ENCODE results near the gene CDKL5.

CDKL5 gene

GRCh38 chrX:18624599-18624998 lies 199.2 kb downstream of the CDKL5 start:
- no peak for DNase-seq (ENCODE audit: low read depth)
- no peak overlapping the region for H3K4me3 ChIP-seq (ENCODE audit: low read depth, low read length)

- DNase-seq (ENCODE audit: low read depth), result no peak
- H3K4me3 ChIP-seq (ENCODE audit: low read depth, low read length), result no peak overlapping the region
Observed at GRCh38 chrX:18630934-18631333, 205.5 kb downstream of the CDKL5 start.

GRCh38 chrX:18638398-18638797 lies 213.0 kb downstream of the CDKL5 start:
- no peak overlapping the region for H3K4me3 ChIP-seq (ENCODE audit: low read depth, low read length)
- no peak for DNase-seq (ENCODE audit: low read depth)

DNA sequence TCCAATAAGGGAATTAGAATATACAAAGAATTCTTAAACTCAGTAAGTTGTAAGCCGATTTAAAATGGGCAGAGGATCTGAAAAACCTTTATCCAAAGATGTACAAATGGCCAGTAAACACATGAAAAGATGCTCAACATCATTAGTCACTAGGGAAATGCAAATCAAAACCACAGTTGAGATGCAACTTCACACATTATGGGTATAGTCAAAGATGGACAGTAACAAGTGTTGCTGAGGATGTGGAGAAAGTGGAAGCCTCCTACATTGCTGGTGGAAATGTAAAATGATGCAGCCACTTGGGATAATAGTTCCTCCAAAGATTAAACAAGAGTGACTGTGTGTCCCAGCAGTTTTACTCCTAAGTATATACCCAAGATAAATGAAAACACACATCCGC lies 213.9 kb downstream of the CDKL5 start:
- no peak overlapping the region for H3K4me3 ChIP-seq (ENCODE audit: low read depth, low read length)
- DNase-seq (ENCODE audit: low read depth), result no peak

DNA sequence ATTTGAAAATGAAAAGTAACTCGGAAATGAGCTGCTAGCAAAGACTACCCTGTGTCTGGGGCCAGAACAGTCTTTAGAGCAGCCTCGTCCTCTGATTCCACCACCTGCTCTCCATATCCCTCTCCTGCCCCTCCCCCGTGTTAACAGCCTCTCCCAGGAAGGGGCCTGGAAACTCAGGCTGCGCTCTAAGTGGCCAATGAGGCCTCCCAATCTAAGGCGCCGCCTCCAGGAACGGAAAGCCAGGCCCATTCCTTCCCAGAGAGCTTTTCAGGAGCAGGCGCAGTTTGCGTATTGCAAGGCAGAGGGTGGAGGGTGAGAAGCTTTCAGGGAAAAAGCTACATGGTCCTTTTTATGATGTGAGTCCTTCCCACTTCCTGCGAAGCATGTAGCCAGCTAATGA lies 215.3 kb downstream of the CDKL5 start:
- no peak for DNase-seq (ENCODE audit: low read depth)
- H3K4me3 ChIP-seq (ENCODE audit: low read depth, low read length), result no peak overlapping the region

DNA sequence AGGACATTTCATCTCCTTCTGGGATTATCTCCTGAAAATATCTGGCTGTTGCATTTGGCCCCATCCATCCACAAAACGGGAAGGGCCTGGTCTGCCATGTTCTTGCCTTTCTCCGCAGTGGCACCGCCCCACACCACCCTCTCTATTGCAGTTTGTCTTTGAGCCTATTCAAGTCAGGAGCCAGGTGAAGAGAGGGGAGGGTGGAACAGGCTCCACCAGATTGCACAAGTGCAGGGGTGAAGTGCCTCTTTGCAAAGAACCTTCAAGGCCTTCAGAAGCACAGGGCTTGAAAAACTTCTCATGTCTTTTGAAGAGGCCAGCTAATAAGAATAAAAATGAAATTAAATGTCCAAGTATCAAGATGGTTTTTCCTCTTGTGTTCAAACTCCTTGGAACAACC lies 217.8 kb downstream of the CDKL5 start:
- no peak overlapping the region for H3K4me3 ChIP-seq (ENCODE audit: low read depth, low read length)
- DNase-seq (ENCODE audit: low read depth), result no peak

- H3K4me3 ChIP-seq (ENCODE audit: low read depth, low read length), result no peak overlapping the region
- DNase-seq (ENCODE audit: low read depth), result no peak
Observed at GRCh38 chrX:18643853-18644252, 218.4 kb downstream of the CDKL5 start.

DNA sequence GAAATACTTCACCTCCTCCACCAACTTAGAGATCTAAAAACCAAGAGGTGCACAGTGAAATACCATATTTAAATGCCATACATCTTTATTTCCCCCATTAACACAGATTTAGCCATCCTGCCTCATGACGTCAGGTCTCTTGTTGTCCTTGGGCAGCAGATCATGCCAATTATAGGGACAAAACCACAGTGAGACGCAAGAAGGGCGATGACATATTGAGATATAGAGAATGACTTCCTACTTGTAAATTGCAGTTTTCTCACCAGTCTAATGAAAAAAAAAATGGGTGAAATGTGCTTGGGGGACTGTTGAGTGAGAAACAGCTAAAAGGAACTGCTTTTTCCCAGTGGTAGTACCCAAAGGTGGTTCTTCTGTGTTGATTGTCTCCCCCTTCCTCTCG lies 222.2 kb downstream of the CDKL5 start:
- DNase-seq (ENCODE audit: low read depth), result no peak
- H3K4me3 ChIP-seq (ENCODE audit: low read depth, low read length), result no peak overlapping the region

DNA sequence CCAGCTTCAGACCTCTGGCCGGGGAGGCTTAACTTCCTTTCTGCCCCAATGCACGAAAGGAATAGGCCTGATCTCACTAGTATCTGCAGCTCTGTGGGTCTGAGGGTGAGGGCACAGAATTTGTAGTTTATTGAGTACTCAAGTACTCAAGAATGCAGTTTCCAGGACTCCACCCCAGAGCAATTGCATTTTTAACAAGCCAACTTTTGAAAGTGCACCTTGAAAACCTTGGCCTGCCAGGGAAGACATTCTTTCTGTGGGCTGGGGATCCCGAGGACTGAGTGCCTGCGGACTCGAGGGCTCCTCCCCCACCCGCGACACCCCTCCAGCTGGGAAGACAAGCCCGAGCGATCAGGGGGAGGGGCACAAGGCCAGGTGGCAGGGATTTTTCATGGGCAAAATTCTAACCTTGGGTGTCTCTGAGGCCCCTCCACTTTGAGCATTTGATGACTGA lies 224.1 kb downstream of the CDKL5 start:
- no peak for DNase-seq (ENCODE audit: low read depth)

DNA sequence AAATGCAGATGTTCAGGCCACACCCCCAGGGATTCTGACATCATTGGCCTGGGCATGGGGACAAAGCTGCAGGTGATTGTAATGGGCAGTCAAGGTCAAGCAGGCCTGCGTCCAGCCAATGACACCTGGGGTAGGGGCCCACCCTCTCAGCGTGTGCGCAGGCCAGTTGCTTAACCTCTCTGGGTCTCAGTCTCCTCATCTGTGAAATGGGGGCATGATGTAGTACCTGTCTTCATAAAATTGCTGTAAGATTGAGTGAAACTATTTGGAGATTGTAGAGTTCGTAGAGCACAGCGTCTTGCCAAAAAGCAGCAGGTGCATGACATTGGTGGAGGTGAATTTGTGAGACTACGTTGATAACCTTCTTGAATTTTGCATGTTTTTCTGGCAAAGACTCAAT lies 225.3 kb downstream of the CDKL5 start:
- no peak for DNase-seq (ENCODE audit: low read depth)
- H3K4me3 ChIP-seq (ENCODE audit: low read depth, low read length), result no peak overlapping the region

More for the DNA sequence above, 224.1 kb downstream of the CDKL5 start:
- H3K4me3 ChIP-seq (ENCODE audit: low read depth, low read length), result no peak overlapping the region

DNA sequence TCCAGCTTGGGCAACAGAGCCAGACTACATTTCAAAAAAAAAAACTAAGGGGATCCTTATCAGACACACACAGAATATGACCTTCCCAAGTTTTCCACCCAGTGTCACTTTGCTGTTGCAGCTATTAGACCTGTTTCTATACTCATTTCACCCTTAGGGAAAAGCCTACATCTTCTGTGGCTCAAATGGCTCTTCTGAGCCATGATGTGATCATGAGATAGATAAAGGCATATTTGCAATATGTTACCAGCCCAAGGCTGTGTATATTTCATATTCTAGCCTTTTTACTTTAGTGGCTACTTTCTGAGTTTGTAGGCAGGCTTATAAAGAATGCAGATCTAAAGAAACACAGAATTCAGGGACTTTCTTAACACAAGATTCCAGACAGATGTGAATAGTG lies 227.2 kb downstream of the CDKL5 start:
- no peak for DNase-seq (ENCODE audit: low read depth)
- H3K4me3 ChIP-seq (ENCODE audit: low read depth, low read length), result no peak overlapping the region

DNA sequence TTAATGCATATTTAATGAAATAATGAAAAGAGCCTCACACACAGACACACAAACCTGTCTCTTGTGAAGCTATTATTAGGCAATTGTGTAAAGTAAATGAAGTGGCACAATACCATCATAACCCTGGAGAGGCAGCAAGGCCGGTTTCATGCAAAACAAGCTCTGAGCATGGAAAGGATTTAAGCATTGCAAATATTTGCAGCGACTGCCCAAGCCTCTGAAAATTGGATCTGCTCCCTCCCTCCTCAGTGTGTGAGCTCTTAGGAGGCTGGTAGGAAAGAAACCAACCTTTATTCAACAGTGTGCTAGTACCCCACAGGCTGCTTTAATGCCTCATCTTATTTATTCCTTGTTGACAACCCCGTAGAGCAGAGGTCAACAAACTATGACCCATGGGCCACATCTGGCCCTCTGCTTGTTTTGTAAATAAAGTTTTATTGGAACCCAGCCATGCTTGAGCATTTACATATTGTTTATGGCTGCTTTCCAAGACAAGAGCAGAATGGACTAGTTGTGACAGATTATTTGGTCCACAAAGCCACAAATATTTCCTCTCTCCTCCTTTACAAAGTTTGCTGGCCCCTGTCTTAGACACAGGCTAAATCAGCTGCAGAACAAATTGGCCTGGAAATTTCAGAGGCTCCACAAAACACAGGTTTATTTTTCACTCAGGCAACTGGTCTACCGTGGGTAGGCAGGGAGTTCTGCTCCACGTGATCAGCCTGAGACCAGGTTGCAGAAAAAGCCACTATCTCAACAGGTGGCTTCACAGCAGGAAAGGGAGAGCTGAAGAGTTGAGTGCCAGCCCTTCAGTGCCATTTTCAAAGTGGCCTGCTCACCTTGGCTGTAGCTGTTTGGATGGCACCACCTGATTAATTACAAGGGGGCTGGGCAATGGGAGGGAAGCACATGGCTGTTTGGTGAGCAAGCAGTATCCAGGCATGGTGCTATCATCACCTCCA lies 229.7 kb downstream of the CDKL5 start:
- no peak for DNase-seq (ENCODE audit: low read depth)
- no peak overlapping the region for H3K4me3 ChIP-seq (ENCODE audit: low read depth, low read length)

- DNase-seq (ENCODE audit: low read depth), result no peak
- H3K4me3 ChIP-seq (ENCODE audit: low read depth, low read length), result no peak overlapping the region
Observed at GRCh38 chrX:18661273-18661672, 235.9 kb downstream of the CDKL5 start.

DNA sequence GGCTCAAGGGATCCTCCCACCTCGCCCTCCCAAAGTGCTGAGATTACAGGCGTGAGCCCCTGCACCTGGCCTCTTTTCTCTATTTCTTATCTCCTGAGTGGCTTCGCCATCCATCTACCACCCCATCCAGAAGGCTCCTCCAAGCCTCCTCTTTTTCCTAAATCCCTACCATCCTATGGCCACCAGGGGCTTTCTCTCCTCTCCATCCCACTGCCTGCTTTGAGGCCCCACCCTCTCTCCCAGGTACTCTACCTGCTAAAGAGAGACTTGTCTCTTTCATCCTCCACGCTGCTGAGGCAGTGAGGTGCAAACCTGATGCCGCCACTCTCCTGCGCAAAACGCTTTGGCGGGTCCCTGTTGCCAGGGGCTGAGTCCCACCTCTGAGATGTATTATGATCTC lies 239.5 kb downstream of the CDKL5 start:
- DNase-seq (ENCODE audit: low read depth), result no peak
- no peak overlapping the region for H3K4me3 ChIP-seq (ENCODE audit: low read depth, low read length)

DNA sequence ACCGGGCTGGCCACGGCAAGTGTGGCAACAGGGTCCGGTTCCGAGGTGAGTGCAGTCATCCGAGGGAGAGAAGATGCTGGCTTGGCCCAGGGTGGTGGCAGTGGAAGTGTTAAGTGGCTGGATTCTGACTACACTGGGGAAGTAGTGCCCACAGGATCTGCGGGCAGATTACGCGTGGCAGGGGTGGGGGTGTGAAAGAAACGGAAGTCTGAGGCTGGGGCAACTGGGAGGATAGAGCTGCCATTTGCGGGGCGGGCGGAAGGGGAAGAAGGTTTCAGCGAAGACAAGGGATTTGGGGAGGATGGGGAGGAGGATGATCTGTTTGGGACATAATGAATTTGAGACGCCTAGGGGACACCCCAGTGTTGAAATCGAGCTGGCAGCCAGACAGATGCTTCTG lies 241.2 kb downstream of the CDKL5 start:
- no peak overlapping the region for H3K4me3 ChIP-seq (ENCODE audit: low read depth, low read length)
- DNase-seq (ENCODE audit: low read depth), result no peak

DNA sequence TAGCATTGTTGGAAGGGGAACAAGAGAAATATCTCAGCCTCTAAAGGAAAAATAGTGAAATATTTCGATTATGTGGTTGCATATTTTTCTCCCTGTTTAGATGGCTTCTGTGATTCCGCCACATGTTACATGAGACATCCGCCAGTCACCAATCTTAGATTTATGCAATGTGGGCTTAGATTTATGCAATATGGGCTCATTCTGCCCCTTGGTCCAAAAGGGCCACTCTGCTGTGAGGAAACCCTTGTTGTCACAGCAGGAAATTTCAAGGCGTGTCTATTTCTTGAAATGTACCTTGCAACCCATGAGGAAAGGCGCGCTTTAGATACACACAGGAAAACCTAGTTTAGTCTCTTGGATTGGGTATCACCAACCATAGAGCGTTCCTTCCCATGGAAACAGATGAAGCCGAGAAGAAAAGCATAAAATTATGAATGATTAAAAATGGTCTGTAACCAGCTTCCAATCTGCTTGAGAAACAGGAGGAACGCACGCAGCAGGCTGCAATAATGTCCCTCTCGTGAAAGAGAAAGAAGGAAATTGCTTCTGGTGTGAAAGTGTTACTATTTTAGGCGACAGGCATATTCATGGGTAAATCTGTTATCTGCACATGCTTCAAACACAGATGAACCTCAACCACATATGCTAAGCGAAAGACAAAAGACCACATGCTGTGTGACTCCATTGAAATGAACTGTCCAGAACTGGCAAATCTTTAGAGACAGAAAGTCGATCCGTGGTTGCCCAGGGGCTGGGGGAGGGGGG lies 242.8 kb downstream of the CDKL5 start:
- no peak for DNase-seq (ENCODE audit: low read depth)
- no peak overlapping the region for H3K4me3 ChIP-seq (ENCODE audit: low read depth, low read length)

DNA sequence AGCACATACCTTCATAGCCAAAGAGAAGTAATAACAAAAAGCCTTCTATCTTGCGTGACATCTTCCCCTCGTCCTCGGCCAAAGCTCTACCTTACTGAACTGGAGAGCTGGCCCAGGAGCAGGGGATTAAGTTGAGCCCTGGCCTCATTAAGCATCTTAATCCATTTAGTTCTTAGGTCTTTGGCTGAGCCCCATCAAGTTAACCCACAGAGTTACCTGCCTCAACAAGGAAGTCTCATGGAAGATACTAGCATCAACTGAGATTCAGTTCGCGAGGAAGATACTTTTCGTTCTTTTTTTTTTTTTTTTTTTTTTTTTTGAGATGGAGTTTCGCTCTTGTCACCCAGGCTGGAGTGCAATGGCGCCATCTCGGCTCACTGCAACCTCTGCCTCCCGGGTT lies 246.6 kb downstream of the CDKL5 start, which contains the start of gene RS1:
Gene RS1 (minus strand): TSS at position 101 of the 400 bp plus-strand sequence. CDS start 40 bp downstream, at position 61.
- DNase-seq (ENCODE audit: low read depth), result no peak
- H3K4me3 ChIP-seq (ENCODE audit: low read depth, low read length), result no peak within 1 kb of the TSS

DNA sequence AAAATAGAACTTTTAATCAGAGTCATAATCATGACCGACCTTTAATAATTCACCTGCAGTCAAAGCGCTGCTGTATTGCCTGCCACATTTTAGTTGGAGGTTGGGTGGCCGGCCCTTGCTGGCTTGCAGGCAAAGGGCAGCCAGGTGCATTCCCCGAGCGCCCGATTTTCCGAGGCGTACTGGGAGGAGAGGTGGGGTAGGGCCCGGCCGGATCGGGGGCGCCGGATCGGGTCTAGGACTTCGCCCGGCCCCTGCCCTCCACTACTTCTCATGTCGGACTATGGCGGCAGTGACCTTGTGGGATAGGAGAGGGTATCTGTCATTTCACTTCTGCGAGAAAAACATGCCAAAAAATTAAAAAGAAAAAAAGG lies 249.0 kb downstream of the CDKL5 start:
- H3K4me3 ChIP-seq (ENCODE audit: low read depth, low read length), result peak overlapping the region; percentile 61
- DNase-seq (ENCODE audit: low read depth), result no peak

DNA sequence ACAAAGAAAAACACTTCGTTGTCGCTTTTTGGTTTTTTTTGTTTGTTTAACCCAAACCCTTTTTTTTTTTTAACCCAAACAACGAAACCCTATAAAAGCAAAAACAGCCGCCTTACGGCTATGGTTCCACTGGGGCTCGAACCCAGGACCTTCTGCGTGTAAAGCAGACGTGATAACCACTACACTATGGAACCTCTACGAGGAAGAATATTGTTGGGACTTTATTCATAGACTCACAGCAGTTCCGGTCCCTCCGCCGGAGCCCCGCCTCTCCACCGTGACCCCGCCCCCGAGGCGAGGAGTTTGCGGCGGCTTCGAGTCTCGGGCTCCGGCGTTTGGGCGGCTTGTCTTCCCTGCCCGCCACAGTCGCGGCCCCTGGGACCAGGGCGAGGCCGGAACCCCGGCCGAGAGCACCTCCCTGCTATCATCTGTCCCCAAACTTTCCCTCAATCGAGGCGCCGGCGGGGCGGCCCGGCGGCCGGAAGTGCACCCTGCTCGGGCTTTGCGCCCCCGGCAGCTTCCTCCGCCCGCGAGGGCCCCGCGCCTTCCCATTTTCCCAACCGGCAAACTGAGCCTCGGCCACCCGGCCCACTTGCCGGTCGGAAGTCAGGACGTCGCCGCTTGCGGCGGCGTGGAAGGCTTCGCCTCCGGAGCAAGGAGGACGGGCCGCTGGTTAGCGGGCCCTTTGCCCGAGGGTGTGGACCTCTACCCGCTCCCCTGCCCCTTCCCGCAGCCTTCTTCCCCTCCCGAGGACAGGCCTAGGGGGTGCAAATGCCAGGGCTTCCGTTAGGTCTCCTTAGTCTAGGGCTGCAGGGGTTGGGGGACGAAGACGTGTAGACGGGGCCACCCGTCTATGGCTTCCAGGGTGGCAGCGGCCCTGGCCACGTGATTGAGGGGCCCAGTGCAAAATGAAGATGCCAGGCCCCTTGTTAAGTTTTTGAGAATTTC lies 249.7 kb downstream of the CDKL5 start:
- peak; percentile 2 for DNase-seq (ENCODE audit: low read depth)
- peak overlapping the region; percentile 61 for H3K4me3 ChIP-seq (ENCODE audit: low read depth, low read length)

Measured in skeletal muscle cell (primary cell).